Measurements from ENCODE around the gene CLNK.

CLNK gene

DNA sequence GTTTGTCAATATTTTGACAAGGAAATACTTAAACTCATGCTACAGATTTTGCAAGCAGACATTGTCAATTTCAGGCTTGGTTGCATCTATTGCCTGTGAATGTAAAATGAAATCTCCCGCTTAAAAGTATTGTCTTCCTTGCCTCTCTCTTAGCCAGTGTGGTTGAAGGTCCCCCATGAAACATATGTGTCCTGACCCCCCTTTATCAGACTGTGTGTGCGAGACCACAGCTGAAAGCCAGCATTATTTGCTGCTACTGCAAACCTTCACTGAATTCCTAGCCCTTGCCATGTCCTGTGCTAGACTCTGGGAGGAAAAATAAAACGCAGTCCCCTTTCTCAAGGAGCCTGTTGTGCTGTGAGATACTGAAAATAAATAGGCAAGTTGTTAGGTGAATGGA lies 16.6 kb upstream of the CLNK start:
- no peak for DNase-seq (ENCODE audit: low spot score)

DNA sequence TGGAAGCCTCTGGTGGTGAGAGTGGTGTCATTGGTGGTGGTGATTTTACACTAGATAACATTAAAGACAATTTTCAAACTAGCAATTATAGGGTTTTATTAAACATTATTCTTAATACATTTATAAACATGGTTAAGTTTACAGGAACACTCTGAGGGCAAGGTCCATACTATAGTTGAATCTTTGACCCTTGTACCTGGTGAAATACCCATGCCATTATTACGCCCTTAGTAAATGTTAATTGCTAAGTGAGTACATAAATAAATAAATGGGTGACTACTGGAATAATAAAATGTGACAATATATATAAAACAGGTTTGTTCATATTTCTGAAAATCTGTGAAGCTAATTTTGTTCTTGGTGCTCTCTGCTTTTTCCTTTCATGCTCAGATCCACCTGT lies 13.6 kb upstream of the CLNK start:
- DNase-seq (ENCODE audit: low spot score), result no peak

DNA sequence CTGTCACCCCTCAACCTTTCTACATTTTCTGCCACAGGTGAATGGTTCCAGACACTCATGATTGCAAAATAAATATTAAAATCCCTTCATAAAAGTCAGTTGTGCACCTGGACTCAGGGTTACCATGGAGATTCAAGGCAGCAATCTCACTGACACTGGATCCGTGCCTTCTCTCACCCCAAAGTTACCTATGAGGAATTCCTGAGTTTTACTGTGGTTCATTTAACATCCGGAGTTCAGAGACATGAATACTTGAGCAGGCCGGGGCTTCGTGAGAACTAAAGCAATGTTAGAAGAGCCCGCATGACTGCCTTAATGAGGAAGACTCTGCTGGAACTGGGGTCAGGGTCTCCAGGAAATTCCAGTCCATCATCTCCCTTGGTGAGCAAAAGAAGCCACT lies 12.5 kb upstream of the CLNK start:
- no peak for DNase-seq (ENCODE audit: low spot score)

DNA sequence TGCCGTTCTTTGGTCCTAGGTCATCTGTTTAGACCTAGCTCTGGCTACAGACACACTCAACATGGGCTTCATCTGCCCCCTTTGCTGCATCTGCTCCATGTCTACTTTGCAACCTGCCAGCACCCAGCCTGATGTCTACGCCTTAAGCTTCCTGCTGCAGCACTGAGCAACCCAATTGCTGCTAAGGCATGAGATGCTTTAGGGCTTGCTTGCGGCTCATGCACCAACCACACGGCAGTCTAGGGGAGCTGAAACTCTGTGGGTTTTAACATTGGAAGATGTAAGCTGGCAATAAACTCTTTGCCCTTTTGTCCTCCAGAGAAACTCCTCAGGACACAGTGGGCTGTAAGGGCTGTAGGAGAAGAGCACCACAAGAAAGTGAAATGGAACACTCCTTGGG lies 11.7 kb upstream of the CLNK start:
- no peak for DNase-seq (ENCODE audit: low spot score)

DNA sequence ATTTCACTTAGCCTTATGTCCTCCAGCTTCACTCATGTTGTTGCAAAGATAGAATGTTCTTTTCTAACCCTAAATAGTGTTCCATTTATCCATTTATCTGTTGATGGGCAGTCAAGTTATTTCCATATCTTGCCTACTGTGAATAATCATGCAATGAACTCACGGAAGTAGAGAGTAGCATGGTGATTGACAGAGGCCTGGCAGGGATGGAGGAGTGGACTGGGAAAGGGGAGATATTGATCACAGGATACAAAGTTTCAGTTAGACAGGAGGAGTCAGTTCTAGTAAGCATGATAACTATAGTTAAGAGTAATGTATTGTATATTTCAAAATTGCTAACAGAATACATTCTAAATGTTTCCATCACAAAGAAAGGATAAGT lies 10.3 kb upstream of the CLNK start:
- DNase-seq (ENCODE audit: low spot score), result no peak

DNA sequence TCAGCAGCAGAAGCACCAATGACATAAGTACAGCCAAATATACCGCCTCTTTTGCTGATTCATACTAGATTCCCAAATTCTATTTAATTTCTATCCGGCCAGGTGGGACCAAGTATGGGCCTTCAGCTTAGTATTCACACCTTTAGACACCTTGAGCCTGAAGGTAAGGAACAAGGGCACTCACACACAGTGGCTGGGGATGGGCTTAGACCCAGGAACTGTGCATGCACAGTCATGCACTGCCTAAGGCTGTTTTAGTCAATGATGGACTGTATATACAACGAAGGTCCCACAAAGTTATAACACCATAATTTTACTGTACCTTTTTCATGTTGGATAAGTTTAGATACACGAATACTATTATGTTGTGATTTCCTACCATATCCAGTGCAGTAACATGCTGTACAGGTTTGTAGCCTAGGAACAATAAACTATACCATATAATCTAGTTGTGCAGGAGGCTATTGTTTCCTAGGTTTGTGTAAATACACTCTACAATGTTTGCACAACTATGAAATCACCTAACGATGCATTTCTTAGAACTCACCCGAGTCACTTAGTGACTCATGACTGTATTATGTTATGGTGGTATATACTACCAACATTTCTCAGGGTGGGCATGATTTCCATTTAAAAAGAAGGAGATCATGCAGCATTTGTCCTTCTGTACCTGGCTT lies 9.7 kb upstream of the CLNK start:
- DNase-seq (ENCODE audit: low spot score), result no peak

DNA sequence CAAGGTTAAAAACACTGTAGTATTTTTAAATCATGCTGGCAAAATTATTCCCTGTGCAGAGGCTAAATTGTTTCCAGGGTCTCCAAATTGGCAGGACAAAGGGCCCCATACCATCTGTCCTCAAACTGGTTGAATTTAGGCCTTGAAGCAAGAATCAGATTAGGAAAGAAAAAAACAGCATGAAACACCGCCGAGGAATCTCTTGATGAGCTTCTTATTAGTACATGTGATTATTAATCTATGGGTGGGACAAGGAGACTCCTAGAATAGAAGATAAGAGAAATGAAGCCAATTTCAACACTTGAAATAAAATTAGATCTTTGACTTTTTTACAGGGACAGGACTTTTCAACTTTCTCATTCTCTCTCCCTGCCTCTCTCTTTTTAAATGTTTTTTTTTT lies 7.1 kb upstream of the CLNK start:
- DNase-seq (ENCODE audit: low spot score), result no peak

DNA sequence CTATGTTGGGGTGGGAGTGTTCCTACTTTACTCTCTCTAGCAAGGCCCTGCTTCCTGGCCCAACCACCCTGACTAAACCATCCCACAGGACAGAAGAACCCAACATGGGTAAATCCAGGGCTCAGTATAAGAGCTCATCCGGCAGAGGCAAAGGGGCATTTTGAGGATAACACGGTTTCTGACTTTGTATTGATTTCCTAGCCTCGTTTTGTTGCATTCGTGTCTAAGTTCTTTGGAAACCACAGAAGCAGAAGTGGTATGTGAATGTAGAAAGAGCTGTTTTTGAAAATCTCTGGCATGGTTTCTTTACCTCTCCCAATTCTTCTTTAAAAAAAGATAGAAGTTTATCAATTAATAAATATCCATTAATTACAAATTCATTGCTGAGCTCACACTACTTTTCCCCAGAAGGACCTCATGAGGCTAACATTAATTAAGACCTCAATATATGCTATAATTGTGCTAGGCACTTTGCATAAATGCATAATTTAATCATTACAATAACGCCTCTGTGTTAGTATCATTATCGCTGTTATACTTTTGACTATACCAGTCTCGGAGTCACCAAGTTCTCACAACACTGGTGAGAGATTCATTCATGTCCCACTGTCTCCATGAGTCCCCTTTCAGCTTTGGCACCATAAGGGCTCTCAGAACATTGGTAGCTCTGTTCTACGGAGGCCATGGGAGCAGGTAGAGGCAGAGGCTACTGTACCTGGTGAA lies 5.8 kb upstream of the CLNK start:
- DNase-seq (ENCODE audit: low spot score), result no peak

DNA sequence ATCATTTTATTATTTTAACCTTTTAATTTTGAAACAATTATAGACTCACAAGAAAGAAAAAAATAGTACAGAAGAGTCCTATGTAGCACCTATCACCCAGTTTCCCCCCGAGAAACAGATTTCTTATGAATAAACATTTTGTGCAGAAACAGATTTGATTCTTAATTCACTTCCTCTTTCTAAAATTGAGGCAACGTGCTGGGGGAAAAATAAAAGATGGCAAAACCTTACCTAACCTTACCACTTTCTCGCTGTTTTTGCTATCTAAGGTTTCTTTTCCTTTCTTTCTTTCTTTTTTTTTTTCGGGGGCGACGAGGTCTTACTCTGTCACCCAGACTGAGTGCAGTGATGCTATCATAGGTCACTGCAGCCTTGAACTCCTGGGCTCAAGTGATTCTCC lies 4.3 kb upstream of the CLNK start:
- no peak for DNase-seq (ENCODE audit: low spot score)

DNA sequence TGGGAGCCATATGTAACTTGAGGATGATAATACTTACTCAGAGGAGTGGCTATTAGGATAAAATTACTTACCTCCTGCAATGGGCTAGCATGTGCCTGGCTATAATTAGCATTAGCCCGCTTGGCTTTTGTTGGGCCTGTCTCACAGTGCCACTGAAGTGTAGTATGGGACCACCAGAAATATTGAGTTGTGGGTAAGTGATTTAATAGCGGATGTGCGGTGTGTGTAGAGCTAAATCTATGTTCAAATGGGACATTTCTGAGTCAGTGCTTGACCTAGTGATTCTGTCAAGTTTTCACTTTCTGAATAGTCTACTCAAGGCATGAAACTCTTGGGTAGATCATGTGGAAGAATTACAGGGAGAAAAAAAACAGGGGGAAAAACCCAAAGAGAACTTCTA lies 3.5 kb upstream of the CLNK start:
- no peak for DNase-seq (ENCODE audit: low spot score)

DNA sequence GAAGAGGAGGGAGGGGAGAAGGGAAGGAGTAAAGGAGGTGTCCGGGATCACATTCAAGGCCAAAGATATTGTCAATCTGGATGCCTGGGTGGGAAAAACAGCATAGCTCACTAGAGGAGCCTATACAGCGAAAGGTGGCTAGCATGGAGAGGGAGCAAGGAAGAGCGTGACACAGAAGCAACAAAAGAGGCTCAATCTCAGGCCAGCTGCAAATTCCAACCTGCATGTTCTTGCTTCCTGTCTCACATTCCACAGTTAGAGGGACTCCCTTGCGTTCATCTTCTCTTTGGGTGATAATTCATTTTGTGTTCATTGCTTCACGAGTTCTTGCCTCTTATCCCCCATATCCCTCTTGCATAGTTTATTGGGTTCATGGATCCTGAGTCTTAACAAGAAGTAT lies 3.0 kb upstream of the CLNK start:
- DNase-seq (ENCODE audit: low spot score), result no peak

DNA sequence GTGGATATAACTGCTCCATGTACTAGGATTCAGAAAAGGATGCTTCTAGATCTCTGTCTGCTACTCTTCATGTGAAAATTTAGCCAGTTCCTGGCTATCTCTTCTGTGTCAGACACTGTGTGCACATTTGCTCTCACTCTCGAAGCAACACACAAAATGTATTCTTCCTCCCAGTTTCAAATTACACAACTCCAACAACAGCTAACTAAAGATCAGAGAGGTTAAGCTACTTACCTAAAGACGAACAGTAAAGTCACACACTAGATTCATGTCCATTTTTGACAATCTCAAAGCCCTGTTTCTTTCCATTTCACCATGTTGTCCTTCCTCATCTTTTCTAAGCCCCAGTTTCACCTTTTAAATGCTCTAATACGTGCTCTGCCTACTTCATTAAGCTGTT lies 2.2 kb downstream of the CLNK start:
- no peak for DNase-seq (ENCODE audit: low spot score)

DNA sequence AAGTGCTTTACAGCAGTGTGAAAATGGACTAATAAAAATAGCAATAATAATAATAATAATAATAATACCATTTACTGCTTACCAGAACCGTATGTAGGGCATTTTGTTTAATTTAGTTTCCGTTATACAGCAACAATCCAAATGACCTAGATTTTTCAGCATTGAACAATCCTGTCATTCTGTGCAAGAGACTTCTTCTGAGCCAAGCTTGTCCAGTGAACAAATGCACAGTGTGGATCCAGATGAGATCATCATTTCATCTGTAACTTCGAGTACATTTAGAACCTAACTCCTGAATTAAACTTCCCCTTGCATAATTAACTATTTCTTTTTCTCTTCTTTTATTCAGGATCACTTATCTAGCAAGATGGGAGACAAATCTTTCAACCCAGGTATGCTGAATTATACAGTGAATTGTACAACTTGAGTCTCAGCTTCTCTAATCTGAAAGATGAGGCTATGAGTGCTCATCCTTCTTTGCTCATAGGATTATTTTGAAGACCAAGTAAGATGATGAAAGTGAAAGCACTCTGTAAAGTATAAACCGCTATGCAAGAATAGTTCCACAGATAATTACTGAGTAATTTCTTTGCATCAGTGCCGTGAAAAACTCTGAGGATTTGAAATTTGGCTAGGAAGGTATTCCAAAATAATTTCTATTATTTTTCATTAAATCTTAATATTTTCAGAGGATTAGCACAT lies 6.6 kb downstream of the CLNK start:
- DNase-seq (ENCODE audit: low spot score), result no peak

DNA sequence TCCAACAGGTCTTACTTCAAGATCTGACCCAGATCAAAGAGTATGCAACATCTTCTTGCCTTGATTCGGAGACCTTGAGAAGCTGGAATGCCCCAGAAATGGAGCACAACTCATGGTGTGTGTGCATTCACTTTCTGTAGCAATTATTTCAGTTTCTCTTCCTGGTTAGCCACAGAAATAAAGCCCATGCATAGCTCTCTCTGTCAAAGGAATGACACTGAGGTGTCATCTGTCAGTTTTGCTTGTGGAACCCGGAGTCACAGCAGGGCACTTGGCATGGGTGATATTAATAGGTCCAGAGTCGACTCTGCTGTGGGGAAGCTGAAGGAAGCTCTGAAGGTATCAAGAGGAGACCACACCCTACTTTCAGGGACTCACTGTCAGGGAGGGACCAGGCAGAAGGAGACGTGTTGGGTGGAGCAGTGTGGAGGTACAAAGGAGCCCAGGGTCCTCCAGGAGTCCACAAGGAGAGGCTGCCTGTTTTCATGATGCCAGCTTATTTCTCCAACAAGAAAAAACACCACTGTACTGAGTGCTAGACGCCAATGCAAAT lies 10.7 kb downstream of the CLNK start:
- no peak for DNase-seq (ENCODE audit: low spot score)

DNA sequence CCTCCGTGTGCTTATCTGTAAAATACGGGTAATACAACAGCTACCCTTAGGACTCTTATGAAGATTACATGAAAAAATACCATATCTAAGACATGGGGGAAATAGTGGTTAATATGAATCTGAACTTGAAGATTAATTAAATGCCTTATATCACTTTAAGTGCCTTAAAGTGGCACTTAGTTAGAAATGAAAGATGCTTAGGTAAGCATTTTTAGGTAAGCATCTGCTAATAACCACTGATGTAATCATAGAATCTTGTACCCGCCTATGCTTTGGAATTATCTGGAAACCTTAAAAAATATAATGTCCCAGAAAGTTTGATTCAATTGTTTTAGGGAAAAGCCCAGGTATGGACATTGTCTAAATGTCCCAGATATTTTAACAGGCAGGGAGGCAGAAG lies 12.2 kb downstream of the CLNK start:
- DNase-seq (ENCODE audit: low spot score), result no peak

DNA sequence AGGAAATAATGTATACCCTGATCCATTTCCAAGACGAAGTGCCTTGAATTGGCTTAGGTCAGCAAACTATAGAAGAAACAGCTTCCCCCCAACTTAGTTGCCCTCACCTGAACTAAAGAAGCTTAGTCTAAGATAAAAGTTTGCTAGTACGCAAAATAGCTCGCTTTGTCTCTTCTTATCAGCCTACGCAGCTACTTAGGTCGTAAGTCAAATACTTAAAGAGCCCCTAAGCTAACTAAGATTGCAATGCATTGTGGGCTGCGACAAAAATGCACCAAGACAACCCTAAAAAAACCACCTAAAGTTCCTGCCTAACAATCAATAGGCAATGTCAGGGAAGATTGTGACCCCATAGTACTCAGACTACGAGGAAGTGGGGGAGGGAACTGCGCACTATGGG lies 12.8 kb downstream of the CLNK start:
- DNase-seq (ENCODE audit: low spot score), result no peak

DNA sequence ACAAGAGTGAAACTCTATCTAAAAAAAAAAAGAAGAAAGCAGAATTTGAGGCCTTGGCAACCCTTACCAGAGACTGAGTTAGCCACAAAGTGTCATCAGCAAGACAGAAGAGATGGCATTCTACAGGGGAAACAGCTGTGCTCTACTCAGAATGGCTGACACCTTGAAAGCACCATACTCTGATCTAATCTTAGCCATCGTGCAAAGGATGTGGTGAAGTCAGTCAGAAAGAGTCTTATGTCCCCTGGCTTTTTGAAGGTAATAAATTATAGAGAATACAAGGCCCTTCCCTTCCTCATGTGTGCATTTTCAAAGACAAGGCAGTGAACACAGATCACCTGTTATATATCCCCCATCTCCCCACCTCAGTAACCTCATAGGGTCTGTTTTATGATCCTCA lies 13.2 kb downstream of the CLNK start:
- DNase-seq (ENCODE audit: low spot score), result no peak

DNA sequence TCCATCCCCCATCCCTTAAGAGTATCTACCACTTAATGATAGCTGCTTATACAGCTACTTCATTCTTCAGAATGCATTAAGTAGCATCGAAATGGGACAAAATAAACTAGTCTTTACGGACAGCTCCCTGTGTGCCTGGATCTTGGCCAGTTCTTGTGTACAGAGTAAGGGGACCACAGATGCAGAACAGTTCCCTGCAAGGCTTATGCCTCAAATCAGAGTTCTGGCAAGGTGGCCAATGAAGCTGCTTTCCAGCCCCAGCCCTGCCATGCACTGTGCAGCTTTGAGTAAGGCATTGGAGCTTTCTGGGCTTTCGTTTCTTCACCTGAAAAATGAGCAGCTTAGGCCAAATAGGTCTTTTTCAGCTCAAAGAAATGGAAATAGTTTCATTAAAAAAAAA lies 14.2 kb downstream of the CLNK start:
- no peak for DNase-seq (ENCODE audit: low spot score)

DNA sequence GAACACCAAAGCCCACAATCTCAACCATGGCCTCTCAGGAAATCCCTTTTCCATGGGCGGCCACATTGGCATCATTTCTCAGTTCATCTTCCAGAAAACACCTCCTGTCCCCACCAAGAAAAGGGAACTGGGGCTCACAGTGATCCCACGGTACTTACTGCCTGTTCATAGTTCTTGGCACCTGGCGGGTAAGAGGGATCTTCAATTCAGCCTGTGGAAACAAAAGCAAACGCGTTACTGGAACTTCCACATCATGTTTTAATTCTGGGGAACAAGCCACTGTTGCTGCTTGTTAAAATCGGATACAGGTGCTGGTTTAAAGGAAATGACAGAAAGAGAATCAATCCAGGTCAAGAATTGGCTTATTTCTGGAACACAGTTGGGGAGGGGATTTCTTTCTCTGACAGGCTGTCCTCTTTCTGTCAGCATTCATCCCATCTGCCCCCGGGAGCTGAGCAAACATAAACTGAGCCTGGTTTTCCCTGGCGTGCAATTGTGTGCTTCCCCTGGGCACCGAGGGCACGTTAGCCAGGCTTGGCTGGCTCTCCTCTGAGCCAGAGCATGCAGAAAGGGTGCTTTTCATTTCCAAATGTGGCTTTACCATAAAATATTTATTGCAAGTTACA lies 16.8 kb downstream of the CLNK start:
- no peak for DNase-seq (ENCODE audit: low spot score)

DNA sequence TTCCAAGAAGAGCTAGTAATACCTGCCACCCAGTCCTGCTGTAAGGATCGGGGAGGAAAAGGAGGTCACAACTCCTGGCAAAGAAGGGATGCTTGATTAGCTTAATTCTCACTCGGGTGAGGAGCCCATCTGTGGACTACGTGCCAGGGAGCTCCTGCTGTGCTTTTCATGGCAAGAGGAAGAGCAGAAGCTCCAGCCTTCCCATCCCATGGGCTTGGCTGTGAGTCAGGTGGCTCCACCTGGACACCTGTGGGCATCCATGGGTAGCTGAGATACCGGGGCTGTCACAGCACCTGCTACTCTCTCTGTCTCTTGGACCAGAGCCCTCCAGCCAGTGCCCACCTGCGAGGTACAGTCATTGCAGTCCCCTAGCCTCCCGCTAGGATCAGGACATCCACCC lies 18.0 kb downstream of the CLNK start:
- DNase-seq (ENCODE audit: low spot score), result no peak

DNA sequence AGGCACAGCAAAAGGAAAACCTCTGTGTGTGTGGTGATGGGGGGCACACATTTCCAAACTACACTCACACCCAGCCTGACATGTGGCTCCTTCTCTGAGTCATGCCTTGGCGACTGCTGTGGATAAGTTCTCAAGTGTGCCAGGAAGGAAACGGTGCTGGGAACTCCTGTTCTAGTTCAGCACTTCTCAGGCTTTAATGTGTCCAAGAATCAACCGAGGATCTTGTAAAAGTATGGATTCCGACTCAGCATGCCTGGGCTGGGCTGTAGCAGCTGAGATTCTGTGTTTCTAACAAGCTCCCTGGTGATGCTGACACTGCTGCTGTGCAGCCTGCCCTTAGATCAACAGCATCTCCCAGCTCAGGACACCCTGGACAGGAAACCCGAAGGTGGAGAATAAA lies 20.2 kb downstream of the CLNK start:
- DNase-seq (ENCODE audit: low spot score), result no peak

DNA sequence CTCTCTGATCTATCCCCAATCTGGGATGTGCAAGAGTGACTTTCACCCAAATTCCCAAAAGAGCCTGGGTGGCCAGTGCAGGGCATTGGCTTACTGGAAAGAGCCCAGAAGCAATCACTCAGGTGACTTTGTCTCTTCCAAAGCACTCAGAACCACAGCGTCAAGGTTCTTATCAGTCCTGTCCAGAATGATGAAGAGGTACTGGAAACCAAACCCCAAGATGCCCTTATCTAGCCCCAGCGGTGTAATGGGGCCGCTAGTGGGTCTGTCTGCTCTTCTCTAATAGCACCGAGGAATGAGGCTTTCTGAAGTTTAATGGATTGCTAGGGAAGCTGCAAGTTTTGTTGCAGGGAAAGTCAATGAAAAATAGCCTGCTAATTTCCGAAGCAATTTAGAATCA lies 21.6 kb downstream of the CLNK start:
- DNase-seq (ENCODE audit: low spot score), result no peak

DNA sequence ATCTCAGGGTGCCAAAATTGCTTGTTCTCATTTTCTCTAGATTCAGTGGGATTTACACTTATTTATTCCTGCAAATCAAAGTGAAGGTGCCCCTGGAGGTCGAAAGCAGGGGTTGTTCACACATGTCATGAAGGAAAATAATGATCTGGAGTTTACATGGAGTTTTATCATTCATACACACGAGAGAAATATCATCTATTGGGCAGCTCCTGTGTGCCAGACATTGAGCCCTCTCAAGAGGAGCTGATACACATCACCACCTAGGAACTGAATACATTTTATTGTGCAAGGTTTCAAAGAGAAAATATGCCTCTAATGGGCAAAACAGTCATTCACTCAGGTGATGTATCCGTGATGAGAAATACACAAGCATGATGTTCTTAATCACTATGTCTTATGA lies 23.5 kb downstream of the CLNK start:
- DNase-seq (ENCODE audit: low spot score), result no peak

Measured in HuH-7.5 (cell line).